ENCODE data around the gene NEDD9. TPM values are rescaled to one million over a fixed set of nuclear protein-coding genes. Genes with fewer than 3 reads are reported as not detected.

NEDD9 gene
- polyA plus RNA-seq, 3 donors = 18.2 to 35.9 (median 33.0) TPM

GRCh38 chr6:11278207-11278559 is 45.7 kb upstream of the NEDD9 start:
- peak overlapping the region in 3 of 7 donors; percentile 4 to 27 (median 6) for H3K27ac Mint-ChIP-seq
- 100% methylated on average over 4 of the region's 6 CpGs for WGBS (ENCODE audit: insufficient coverage)
- intact Hi-C loops (cut with micrococcal nuclease) = no loop called here
- H3K27me3 ChIP-seq (ENCODE audit: control insufficient read depth in 2 of 2, insufficient read depth in 2 of 2, low read length in 2 of 2) = no peaks in the 10 kb centered on the region
- peaks cover 0 to 1% (median 0%) of the 10 kb centered on the region in 7 donors for H3K9me3 Mint-ChIP-seq
- H3K79me2 ChIP-seq (ENCODE audit: insufficient read depth, low read length) = no peaks in the 10 kb centered on the region
- H3K27ac ChIP-seq (ENCODE audit: low read depth in 1 of 2, low read length in 2 of 2) = no peak overlapping the region
- DNase-seq = no peak
- TF ChIP-seq CTCF (IDR thresholded peaks at IDR 0.05) = no peak
- no peak overlapping the region for H3K4me3 ChIP-seq (replicated peaks in 1 of 3; ENCODE audit: low read depth in 2 of 3, low read length in 3 of 3)
- H3K9me3 ChIP-seq (replicated peaks in 1 of 2; ENCODE audit: control insufficient read depth in 1 of 2, insufficient read depth in 1 of 2, low read length in 2 of 2) = no peaks in the 10 kb centered on the region
- peaks cover 14% of the 10 kb centered on the region for H3K4me1 Mint-ChIP-seq
- H4K20me1 ChIP-seq (ENCODE audit: insufficient read depth, low read length) = peaks cover 7% of the 10 kb centered on the region
- H3K36me3 ChIP-seq (replicated peaks in 1 of 2; ENCODE audit: control insufficient read depth in 1 of 2, insufficient read depth in 2 of 2, low read length in 2 of 2) = peaks cover 0 to 30% of the 10 kb centered on the region in 2 donors
- H3K9ac ChIP-seq (ENCODE audit: insufficient read depth, low read length, poor library complexity, severe bottlenecking) = no peak overlapping the region
- H3K36me3 Mint-ChIP-seq = peaks cover 44 to 46% of the 10 kb centered on the region in 2 donors
- H2AFZ ChIP-seq (ENCODE audit: insufficient read depth, low read depth, low read length, poor library complexity, severe bottlenecking) = no peak overlapping the region
- H3K4me3 Mint-ChIP-seq = no peak overlapping the region
- peaks cover 9 to 11% of the 10 kb centered on the region in 2 donors for H3K4me1 ChIP-seq (ENCODE audit: control insufficient read depth in 1 of 2, insufficient read depth in 2 of 2, low read length in 2 of 2)
- H3K4me2 ChIP-seq (replicated peaks; ENCODE audit: extremely low read depth, low read length, poor library complexity, severe bottlenecking) = no peak overlapping the region
- H3K27me3 Mint-ChIP-seq (ENCODE audit: low read depth in 3 of 3) = peaks cover 0 to 5% (median 1%) of the 10 kb centered on the region in 3 donors

- Mint-ChIP-seq H3K4me1 (peaks cover 14% of the 10 kb centered on the region), H3K4me3 (no peak overlapping the region), H3K27ac (peak overlapping the region in 4 of 7 donors; percentile 5 to 78 (median 62)), H3K9me3 (peaks cover 0 to 1% (median 0%) of the 10 kb centered on the region in 7 donors), H3K36me3 (peaks cover 48 to 52% of the 10 kb centered on the region in 2 donors), H3K27me3 (ENCODE audit: low read depth in 3 of 3) (peaks cover 0 to 5% (median 1%) of the 10 kb centered on the region in 3 donors)
- Histone ChIP-seq H2AFZ (ENCODE audit: insufficient read depth, low read depth, low read length, poor library complexity, severe bottlenecking) (no peak overlapping the region), H3K9me3 (replicated peaks in 1 of 2; ENCODE audit: control insufficient read depth in 1 of 2, insufficient read depth in 1 of 2, low read length in 2 of 2) (no peaks in the 10 kb centered on the region), H3K4me1 (ENCODE audit: control insufficient read depth in 1 of 2, insufficient read depth in 2 of 2, low read length in 2 of 2) (peaks cover 9 to 11% of the 10 kb centered on the region in 2 donors), H3K9ac (ENCODE audit: insufficient read depth, low read length, poor library complexity, severe bottlenecking) (no peak overlapping the region), H4K20me1 (ENCODE audit: insufficient read depth, low read length) (peaks cover 7% of the 10 kb centered on the region), H3K27ac (ENCODE audit: low read depth in 1 of 2, low read length in 2 of 2) (no peak overlapping the region), H3K36me3 (replicated peaks in 1 of 2; ENCODE audit: control insufficient read depth in 1 of 2, insufficient read depth in 2 of 2, low read length in 2 of 2) (peaks cover under 1 to 30% of the 10 kb centered on the region in 2 donors), H3K27me3 (ENCODE audit: control insufficient read depth in 2 of 2, insufficient read depth in 2 of 2, low read length in 2 of 2) (no peaks in the 10 kb centered on the region), H3K4me2 (replicated peaks; ENCODE audit: extremely low read depth, low read length, poor library complexity, severe bottlenecking) (no peak overlapping the region), H3K79me2 (ENCODE audit: insufficient read depth, low read length) (no peaks in the 10 kb centered on the region), H3K4me3 (replicated peaks in 1 of 3; ENCODE audit: low read depth in 2 of 3, low read length in 3 of 3) (no peak overlapping the region)
- no peak for TF ChIP-seq CTCF (IDR thresholded peaks at IDR 0.05)
- intact Hi-C loops (cut with micrococcal nuclease) = no loop called here
- 93% methylated on average over 11 of the region's 14 CpGs for WGBS (ENCODE audit: insufficient coverage)
- DNase-seq = no peak
Observed at GRCh38 chr6:11277275-11278206, 45.1 kb upstream of the NEDD9 start.

Data from CD14-positive monocyte (primary cell).